ENCODE measurements around the gene B3GNT2.

DNA sequence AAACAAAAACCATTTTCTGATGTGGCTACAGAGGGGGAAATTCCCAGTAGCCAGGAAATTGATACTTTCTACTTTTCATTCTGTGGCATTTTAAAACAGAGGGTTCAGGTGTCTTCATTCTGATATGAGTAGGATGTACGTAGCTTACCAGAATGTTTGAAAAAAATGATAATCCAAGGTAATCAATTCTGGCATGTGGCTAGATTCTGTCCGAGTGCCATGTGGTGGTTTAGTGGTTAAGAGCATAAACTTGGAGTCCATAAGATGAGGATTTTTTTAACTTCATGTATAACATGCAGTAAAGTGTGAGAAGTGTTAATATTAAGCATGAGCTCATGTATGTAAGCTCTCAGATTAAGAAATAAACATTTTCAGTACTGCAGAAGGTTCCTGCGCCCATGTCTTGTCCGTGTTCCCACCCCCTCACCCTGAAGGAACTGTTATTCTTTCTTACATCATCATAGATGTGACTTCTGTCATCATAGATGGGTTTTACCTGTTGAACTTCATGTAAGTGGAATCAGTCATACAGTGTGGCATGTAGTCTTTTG lies 4.5 kb downstream of the B3GNT2 start:
- TF ChIP-seq, protein P1, sequence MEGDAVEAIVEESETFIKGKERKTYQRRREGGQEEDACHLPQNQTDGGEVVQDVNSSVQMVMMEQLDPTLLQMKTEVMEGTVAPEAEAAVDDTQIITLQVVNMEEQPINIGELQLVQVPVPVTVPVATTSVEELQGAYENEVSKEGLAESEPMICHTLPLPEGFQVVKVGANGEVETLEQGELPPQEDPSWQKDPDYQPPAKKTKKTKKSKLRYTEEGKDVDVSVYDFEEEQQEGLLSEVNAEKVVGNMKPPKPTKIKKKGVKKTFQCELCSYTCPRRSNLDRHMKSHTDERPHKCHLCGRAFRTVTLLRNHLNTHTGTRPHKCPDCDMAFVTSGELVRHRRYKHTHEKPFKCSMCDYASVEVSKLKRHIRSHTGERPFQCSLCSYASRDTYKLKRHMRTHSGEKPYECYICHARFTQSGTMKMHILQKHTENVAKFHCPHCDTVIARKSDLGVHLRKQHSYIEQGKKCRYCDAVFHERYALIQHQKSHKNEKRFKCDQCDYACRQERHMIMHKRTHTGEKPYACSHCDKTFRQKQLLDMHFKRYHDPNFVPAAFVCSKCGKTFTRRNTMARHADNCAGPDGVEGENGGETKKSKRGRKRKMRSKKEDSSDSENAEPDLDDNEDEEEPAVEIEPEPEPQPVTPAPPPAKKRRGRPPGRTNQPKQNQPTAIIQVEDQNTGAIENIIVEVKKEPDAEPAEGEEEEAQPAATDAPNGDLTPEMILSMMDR (IDR thresholded peaks at IDR 0.05; ENCODE audit: low read length) = no peak
- no peak for TF ChIP-seq EZH2 (optimal IDR thresholded peaks at IDR 0.05; ENCODE audit: low read depth, low read length)

Measured in MM.1S (cell line).